GM12874 (cell line): ENCODE results near the gene SETSIP.

Experiments used
- CTCF ChIP-seq: IDR thresholded peaks from 2 replicates; pipeline ENCODE4 v1.5.1; 2011; ENCODE audit warnings: low read depth, mild to moderate bottlenecking, control low read depth, low read length, moderate library complexity; ENCODE audit not compliant: insufficient read depth

The SETSIP gene

GRCh38 chr1:92045766-92046495, 29.3 kb downstream of the SETSIP start:
- no peak for TF ChIP-seq CTCF

GRCh38 chr1:92043621-92044020, 31.6 kb downstream of the SETSIP start:
- no peak for TF ChIP-seq CTCF

- no peak for TF ChIP-seq CTCF
Measured at GRCh38 chr1:92040971-92041370, 34.2 kb downstream of the SETSIP start.

- TF ChIP-seq CTCF: no peak
Measured at GRCh38 chr1:92038695-92039346, 36.4 kb downstream of the SETSIP start.

GRCh38 chr1:92037400-92037799, 37.8 kb downstream of the SETSIP start:
- TF ChIP-seq CTCF: no peak

GRCh38 chr1:92031281-92032110, 43.7 kb downstream of the SETSIP start:
- no peak for TF ChIP-seq CTCF

- TF ChIP-seq CTCF: no peak
Measured at GRCh38 chr1:92030656-92031107, 44.5 kb downstream of the SETSIP start.
